T-helper 17 cell (primary cell): ENCODE results near the gene LSM11. TPM values are rescaled to one million over a fixed set of nuclear protein-coding genes. Genes with fewer than 3 reads are reported as not detected.
"Not testable (repeated sequence)": the region's sequence is repeated elsewhere in the genome, so short reads cannot be mapped to it uniquely, and the experiment has no call there.

Source experiments
- ATAC-seq: fragments of 150-1000 bp; cut with Tn5 transposase; 2 replicates; pipeline ENCODE4 v1.10.0; 2021; ENCODE audit warnings: mild to moderate bottlenecking, moderate library complexity
- DNase-seq, 3 donors: peaks; one replicate each; pipeline versions ENCODE4 v3.0.0 to v3.0.0-alpha.2; 2020 to 2021
- H3K9me3 ChIP-seq: one replicate; pipeline ENCODE4 v1.7.0; 2013; ENCODE audit warnings: low read length, mild to moderate bottlenecking; ENCODE audit not compliant: control insufficient read depth, poor library complexity, severe bottlenecking
- H3K27ac Mint-ChIP-seq: one replicate; pipeline ENCODE4 v1.8.0; 2022; ENCODE audit warnings: mild to moderate bottlenecking, moderate library complexity, mixed read lengths
- H3K27me3 Mint-ChIP-seq: one replicate; pipeline ENCODE4 v1.8.0; 2022; ENCODE audit warnings: mixed read lengths
- H3K36me3 Mint-ChIP-seq: one replicate; pipeline ENCODE4 v1.8.0; 2022; ENCODE audit warnings: low read depth, mixed read lengths
- H3K4me1 Mint-ChIP-seq: one replicate; pipeline ENCODE4 v1.8.0; 2022; ENCODE audit warnings: mild to moderate bottlenecking, mixed read lengths
- H3K4me3 Mint-ChIP-seq: one replicate; pipeline ENCODE4 v1.8.0; 2022; ENCODE audit warnings: mild to moderate bottlenecking, moderate library complexity, mixed read lengths
- total RNA-seq, 4 donors: library from RNA in 2 of 4; stranded (reverse) in 2 of 4; gene quantifications; one replicate each; pipeline ENCODE4 v1.2.3 and lab custom pipeline; 2022 to 2026

Gene LSM11
- total RNA-seq, 2 donors from 2014 or later: 1.0 to 1.4 TPM

DNA sequence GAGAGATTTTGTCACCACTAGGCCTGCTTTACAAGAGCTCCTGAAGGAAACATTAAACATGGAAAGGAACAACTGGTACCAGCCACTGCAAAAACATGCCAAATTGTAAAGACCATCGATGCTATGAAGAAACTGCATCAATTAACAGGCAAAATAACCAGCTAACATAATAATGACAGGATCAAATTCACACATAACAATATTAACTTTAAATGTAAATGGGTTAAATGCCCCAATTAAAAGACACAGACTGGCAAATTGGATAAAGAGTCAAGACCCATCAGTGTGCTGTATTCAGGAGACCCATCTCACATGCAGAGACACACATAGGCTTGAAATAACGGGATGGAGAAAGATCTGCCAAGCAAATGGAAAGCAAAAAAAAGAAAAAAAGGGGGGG, 20.6 kb upstream of the LSM11 start:
- H3K27me3 Mint-ChIP-seq, ATAC-seq, DNase-seq, H3K9me3 ChIP-seq, H3K27ac Mint-ChIP-seq, H3K4me3 Mint-ChIP-seq, H3K36me3 Mint-ChIP-seq: not testable (repeated sequence)
- peaks cover 12% of the 10 kb centered on the region for H3K4me1 Mint-ChIP-seq

DNA sequence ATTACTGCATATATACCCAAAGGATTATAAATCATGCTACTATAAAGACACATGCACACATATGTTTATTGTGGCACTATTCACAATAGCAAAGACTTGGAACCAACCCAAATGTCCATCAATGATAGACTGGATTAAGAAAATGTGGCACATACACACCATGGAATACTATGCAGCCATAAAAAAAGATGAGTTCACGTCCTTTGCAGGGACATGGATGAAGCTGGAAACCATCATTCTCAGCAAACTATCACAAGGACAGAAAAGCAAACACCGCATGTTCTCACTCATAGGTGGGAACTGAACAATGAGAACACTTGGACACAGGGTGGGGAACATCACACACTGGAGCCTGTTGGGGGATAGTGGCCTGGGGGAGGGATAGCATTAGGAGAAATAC, 16.9 kb upstream of the LSM11 start:
- not testable (repeated sequence) for ATAC-seq, H3K27ac Mint-ChIP-seq, H3K36me3 Mint-ChIP-seq, H3K27me3 Mint-ChIP-seq, DNase-seq, H3K4me3 Mint-ChIP-seq, H3K4me1 Mint-ChIP-seq, H3K9me3 ChIP-seq

DNA sequence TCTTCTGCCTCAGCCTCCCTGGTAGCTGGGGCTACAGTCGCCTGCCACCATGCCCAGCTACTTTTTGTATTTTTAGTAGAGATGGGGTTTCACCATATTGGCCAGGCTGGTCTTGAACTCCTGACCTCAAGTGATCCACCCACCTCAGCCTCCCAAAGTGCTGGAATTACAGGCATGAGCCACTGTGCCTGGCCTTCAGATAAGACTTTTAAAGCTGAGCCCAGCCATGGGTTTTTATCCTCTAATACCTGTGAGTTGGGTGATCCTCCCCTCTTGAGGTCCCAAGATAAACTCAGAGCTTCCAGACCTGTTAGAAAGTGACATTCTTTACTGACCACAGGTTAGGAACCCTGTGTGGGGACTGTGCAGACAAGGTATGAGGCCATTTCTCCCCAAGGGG, 15.7 kb upstream of the LSM11 start:
- not testable (repeated sequence) for H3K36me3 Mint-ChIP-seq, H3K27me3 Mint-ChIP-seq, H3K27ac Mint-ChIP-seq, H3K9me3 ChIP-seq, ATAC-seq, H3K4me3 Mint-ChIP-seq, DNase-seq
- peaks cover 13% of the 10 kb centered on the region for H3K4me1 Mint-ChIP-seq

DNA sequence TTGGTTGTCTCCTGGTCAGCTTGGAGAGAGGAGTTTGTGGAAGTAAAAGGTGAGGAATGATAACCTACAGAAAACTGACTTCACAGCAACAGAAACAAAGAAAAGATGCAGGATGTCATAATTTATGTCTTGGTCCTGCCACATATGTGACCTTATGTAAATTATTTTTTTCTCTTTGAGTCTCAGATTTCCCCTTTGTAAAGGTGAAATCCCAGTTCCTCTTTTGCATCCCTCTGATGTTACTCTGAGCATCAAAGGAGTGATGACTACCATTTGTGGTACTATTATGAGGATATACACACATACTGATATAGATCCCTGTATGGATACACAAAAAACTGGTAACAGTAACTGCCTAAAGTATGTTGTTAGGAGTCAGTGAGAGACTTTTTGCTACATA, 13.7 kb upstream of the LSM11 start:
- no peak overlapping the region for H3K4me3 Mint-ChIP-seq
- no peak overlapping the region for H3K27ac Mint-ChIP-seq
- no peak for ATAC-seq
- no peak for DNase-seq
- peaks cover 13% of the 10 kb centered on the region for H3K4me1 Mint-ChIP-seq
- peaks cover 3% of the 10 kb centered on the region for H3K36me3 Mint-ChIP-seq
- H3K9me3 ChIP-seq: no peaks in the 10 kb centered on the region
- no peaks in the 10 kb centered on the region for H3K27me3 Mint-ChIP-seq

DNA sequence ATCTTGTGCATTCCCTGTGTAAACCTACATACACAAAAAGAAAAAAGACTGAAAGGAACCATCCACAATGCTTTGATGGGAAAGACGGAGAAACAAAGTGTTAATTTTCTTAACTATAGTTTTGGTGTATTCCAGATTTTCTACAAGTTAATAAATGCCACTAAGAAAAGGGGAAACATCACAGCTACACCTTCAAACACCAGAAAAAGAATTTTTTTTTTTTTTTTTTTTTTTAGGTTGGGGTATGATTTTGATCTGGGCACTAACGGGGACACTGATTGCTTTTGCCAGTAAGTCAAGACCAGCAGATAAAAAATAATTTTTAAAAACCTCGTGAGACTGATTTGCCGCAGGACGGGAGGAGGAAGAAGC, 12.6 kb upstream of the LSM11 start:
- H3K27me3 Mint-ChIP-seq: no peaks in the 10 kb centered on the region
- ATAC-seq (no peak), DNase-seq (no peak)
- peaks cover 13% of the 10 kb centered on the region for H3K4me1 Mint-ChIP-seq
- H3K4me3 Mint-ChIP-seq: peak overlapping the region; percentile 93
- no peaks in the 10 kb centered on the region for H3K36me3 Mint-ChIP-seq
- peak overlapping the region; percentile 92 for H3K27ac Mint-ChIP-seq
- H3K9me3 ChIP-seq: no peaks in the 10 kb centered on the region

DNA sequence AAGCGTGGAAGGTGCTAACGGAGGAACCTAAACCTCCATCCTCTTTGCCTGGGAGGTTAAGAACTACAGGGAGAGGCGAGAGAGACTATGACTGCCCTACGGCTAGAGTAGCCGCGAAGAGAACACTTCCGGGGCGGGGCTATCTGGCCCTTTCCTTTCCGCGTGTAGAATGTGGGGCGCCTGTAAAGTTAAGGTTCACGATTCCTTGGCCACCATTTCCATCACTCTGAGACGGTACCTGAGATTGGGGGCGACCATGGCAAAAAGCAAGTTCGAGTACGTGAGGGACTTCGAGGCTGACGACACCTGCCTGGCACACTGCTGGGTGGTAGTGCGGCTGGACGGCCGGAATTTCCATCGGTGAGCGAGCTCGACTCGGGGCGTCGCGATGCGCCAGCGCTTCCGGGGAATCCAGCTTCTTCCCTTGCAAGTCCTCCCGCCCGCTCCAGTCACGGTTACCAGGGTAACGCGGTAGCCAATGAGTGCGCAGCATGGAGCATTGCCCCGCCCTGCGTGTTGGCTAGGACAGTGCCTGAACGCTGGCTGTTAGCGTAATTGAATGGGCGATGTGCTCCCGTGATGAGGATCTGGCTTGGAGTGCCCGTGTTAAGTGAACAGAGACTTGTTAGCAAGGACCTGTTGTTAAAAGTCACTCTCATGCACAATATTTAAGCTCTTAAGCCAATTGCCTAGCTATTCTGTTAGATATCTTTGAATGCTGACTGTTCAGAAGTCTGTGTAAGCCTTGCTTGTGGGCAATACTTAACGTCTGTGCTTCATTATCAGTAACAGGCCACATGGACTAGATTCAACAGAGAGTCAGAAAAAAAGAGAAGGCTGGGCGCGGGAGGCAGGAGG, 12.0 kb upstream of the LSM11 start, which contains the start of gene THG1L:
Gene THG1L (plus strand): TSS at position 149 of the 858 bp plus-strand sequence. CDS start 21 bp downstream, at position 170.
- Mint-ChIP-seq H3K36me3 (no peaks in the 10 kb centered on the region), H3K27ac (peak within 1 kb of the TSS; percentile 92), H3K4me3 (peak within 1 kb of the TSS; percentile 93), H3K4me1 (peaks cover 13% of the 10 kb centered on the region), H3K27me3 (no peaks in the 10 kb centered on the region)
- peak; percentile 89 to 98 (median 93) for DNase-seq
- H3K9me3 ChIP-seq: no peaks in the 10 kb centered on the region
- ATAC-seq: peak; percentile 97

DNA sequence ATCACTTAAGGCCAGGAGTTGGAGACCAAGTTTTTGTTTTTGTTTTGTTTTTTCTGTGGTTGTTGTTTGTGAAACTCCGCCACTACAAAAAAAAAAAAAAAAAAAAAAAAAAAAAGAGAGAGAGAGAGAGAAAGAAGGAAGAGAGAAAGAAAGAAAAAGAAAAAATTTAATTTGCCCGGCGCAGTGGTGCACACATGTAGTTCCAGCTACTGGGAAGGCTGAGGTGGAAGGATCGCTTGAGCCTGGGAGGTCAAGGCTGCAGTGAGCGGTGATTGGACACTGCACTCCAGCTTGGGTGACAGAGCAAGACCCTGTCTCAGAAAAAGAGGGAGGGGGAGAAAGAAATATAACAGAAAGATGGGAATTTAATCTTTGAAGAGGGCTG, 11.4 kb upstream of the LSM11 start:
- ATAC-seq (no peak), DNase-seq (no peak)
- Mint-ChIP-seq H3K4me1 (peaks cover 13% of the 10 kb centered on the region), H3K4me3 (peak overlapping the region; percentile 93), H3K36me3 (no peaks in the 10 kb centered on the region), H3K27me3 (no peaks in the 10 kb centered on the region), H3K27ac (peak overlapping the region; percentile 92)
- no peaks in the 10 kb centered on the region for H3K9me3 ChIP-seq

DNA sequence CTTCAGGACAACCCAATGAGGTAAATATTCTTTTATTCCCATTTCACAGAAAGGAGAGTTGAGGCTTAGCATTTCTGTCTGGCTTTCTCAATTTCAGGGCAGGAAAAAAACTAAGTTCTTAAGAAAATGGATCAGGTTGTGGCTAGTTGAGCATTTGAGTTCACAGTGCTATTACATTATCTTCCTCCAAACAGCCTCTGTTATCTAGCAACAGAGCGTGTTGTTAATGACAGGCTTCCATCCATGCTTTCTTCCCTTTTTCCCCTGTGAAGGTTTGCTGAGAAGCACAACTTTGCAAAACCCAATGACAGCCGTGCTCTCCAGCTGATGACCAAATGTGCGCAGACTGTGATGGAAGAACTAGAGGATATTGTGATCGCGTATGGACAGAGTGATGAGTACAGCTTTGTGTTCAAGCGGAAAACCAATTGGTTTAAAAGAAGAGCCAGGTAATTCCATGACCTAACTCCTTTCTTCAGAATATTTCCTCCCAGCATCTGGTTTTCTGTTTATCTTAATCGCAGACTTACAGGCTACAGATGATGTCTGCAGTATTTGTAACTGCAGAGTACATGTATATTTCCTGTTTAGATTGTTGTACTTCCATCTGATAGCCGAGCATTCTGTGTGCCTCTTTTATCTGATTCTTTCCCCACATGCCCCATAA, 10.8 kb upstream of the LSM11 start:
- H3K27ac Mint-ChIP-seq: peak overlapping the region; percentile 47
- no peak for DNase-seq
- H3K27me3 Mint-ChIP-seq: no peaks in the 10 kb centered on the region
- H3K9me3 ChIP-seq: no peaks in the 10 kb centered on the region
- peaks cover 13% of the 10 kb centered on the region for H3K4me1 Mint-ChIP-seq
- no peak overlapping the region for H3K4me3 Mint-ChIP-seq
- H3K36me3 Mint-ChIP-seq: no peaks in the 10 kb centered on the region
- ATAC-seq: no peak

DNA sequence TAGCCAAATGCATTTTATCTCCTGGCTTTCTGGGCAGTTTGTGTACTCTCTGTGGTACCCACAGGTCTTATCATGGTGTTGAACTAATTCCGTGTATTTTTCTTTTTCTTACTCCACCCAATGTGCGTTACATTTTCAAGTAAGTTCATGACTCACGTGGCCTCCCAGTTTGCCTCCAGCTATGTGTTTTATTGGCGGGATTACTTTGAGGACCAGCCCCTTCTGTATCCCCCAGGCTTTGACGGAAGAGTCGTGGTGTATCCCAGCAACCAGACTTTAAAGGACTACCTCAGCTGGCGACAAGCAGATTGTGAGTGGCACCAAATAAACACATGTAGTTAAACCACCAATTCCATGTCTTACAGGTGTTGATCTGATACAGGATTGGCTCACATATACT, 9.1 kb upstream of the LSM11 start:
- DNase-seq (no peak), ATAC-seq (no peak)
- H3K36me3 Mint-ChIP-seq: no peaks in the 10 kb centered on the region
- H3K27me3 Mint-ChIP-seq: no peaks in the 10 kb centered on the region
- no peaks in the 10 kb centered on the region for H3K9me3 ChIP-seq
- H3K4me3 Mint-ChIP-seq: no peak overlapping the region
- peaks cover 13% of the 10 kb centered on the region for H3K4me1 Mint-ChIP-seq
- H3K27ac Mint-ChIP-seq: no peak overlapping the region

DNA sequence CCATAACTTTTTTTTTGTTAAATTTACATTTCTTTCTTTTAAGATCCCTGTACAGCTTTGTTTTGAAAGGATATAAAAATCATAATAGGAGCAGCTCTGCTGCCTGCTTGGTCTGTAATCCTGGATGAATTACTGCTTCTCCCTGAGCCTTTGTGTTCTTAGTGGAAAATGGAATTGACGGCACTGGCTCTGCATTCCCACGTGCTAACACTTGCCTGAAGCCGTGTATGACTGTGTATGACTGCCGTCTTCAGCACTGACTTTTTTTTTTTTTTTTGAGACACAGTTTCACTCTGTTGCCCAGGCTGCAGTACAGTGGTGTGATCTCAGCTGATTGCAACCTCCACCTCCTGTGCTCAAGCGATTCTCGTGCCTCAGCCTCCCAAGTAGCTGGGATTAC, 7.5 kb upstream of the LSM11 start:
- Mint-ChIP-seq H3K4me3 (no peak overlapping the region), H3K4me1 (peaks cover 14% of the 10 kb centered on the region), H3K27me3 (no peaks in the 10 kb centered on the region), H3K36me3 (no peaks in the 10 kb centered on the region), H3K27ac (no peak overlapping the region)
- no peaks in the 10 kb centered on the region for H3K9me3 ChIP-seq
- ATAC-seq (no peak), DNase-seq (no peak)

DNA sequence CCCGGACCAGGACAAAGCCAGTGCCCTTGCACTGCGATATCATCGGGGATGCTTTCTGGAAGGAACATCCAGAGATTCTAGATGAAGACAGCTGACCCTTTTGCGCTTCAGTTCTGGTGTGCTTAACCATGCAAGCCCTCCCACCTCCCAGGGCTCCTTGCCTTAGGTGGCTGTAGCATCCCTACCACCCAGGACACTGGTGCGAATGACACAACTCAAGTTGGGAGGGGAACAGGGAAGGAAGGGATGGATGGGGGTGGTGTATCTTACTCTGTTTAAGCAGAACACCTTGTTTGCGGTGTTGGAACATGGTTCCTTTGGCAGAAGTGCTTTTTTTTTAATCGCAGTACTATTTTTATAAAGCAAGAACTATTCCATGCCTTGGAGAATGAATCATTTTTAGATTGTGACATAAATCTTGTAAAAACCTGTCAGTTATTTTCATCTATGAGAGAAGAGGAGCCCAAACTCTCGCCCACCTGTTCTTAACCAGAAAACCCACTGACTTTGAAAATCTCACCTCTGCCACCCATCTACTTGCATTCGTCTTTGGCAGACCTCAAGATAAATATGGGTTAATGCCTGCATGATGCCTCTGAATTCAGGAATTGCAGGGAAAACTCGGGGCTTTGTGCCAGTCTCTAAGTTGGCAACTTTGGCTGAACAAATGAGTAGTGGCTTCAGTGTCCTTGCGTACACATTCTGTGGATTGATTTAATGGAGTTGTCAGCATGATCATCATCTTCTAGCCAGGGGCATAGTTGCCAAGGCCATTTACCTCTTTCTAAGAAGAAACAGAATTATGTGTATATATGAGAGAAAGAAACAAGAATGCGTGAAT, 3.9 kb upstream of the LSM11 start:
- no peak for ATAC-seq

DNA sequence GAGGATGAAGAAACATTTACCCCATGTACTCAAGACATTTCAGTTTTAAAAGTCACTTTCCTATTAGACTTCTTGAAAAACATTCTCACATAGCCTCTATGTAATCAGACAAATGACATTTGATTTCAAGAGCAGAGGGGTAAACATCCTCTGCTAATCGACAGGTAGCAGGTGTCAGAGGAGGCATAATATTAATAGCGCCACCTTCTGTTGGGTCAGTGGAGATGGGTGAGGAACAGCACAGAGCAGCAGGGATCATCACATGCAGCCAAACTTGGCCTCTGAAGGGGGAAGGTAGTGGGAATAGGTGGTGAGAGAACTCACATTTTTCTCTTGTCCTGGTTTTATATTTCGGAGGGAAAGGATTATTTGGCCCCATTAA, 3.3 kb upstream of the LSM11 start:
- Mint-ChIP-seq H3K4me3 (no peak overlapping the region), H3K27me3 (no peaks in the 10 kb centered on the region), H3K4me1 (peaks cover 22% of the 10 kb centered on the region), H3K36me3 (peaks cover 2% of the 10 kb centered on the region), H3K27ac (no peak overlapping the region)
- no peaks in the 10 kb centered on the region for H3K9me3 ChIP-seq
- ATAC-seq (no peak), DNase-seq (no peak)

More for the DNA sequence above, 3.9 kb upstream of the LSM11 start:
- no peak for DNase-seq
- no peak overlapping the region for H3K27ac Mint-ChIP-seq
- H3K9me3 ChIP-seq: no peaks in the 10 kb centered on the region
- no peak overlapping the region for H3K4me3 Mint-ChIP-seq
- H3K36me3 Mint-ChIP-seq: peaks cover 2% of the 10 kb centered on the region
- no peaks in the 10 kb centered on the region for H3K27me3 Mint-ChIP-seq
- peaks cover 17% of the 10 kb centered on the region for H3K4me1 Mint-ChIP-seq

DNA sequence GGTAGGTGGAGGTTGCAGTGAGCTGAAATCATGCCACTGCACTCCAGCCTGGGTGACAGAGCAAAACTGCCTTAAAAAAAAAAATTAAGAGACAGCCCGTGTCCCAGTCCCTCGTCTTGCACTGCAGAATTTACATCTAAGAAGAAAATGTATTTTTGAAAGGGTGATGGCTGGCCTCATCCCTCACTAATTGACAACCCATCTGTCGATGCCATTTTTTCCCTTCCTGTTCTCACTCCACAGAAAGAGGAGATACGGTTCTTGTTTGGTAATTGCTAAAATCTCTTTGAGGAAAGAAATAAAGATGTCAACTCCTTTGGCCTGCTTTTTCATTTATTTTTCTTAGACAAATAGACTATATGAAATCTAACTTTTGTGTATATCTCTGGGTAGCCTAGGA, 2.4 kb upstream of the LSM11 start:
- Mint-ChIP-seq H3K27ac (no peak overlapping the region), H3K27me3 (no peaks in the 10 kb centered on the region), H3K4me3 (no peak overlapping the region), H3K4me1 (peaks cover 27% of the 10 kb centered on the region), H3K36me3 (peaks cover 2% of the 10 kb centered on the region)
- ATAC-seq: no peak
- DNase-seq: no peak
- H3K9me3 ChIP-seq: no peaks in the 10 kb centered on the region
